Suprapubic skin (tissue), 4 donors: Measurements from ENCODE around the gene TFF2.

Experiments used
- CTCF ChIP-seq, 2 donors: fragments of 200-600 bp in 1 of 2; fragments of 450-650 bp in 1 of 2; sonication (generic) in 1 of 2; IDR thresholded peaks; one replicate each; pipeline ENCODE4 v1.5.1; 2016 to 2019; ENCODE audit warnings: antibody characterized with exemption in 2 of 2, mild to moderate bottlenecking in 1 of 2, moderate library complexity in 1 of 2
- EP300 ChIP-seq: sonication (generic); formaldehyde crosslinking; IDR thresholded peaks from one replicate; pipeline ENCODE4 v1.6.1; 2017; ENCODE audit warnings: antibody characterized with exemption
- POLR2A ChIP-seq, 2 donors: fragments of 450-650 bp; IDR thresholded peaks; one replicate each; pipeline ENCODE4 v1.6.1; 2017; ENCODE audit warnings: antibody characterized with exemption in 2 of 2, mild to moderate bottlenecking in 2 of 2, moderate library complexity in 2 of 2
- POLR2AphosphoS5 ChIP-seq, 3 donors: sonication (generic); formaldehyde crosslinking; IDR thresholded peaks; one replicate each; pipeline ENCODE4 v1.6.1; 2017; ENCODE audit warnings: antibody characterized with exemption in 3 of 3

- no peak for TF ChIP-seq POLR2A (IDR thresholded peaks at IDR 0.05)
- TF ChIP-seq EP300: no peak
- TF ChIP-seq CTCF (IDR thresholded peaks at IDR 0.05): no peak
- no peak for TF ChIP-seq POLR2AphosphoS5 (IDR thresholded peaks at IDR 0.05)
Observed at GRCh38 chr21:42319851-42320572, 30.8 kb downstream of the TFF2 start.
